Muscle layer of colon (tissue), 2 donors: Measurements from ENCODE around the gene TMA16.
A peak's percentile ranks its signal among the peaks of the same experiment; 100 is the strongest.
"Not testable (repeated sequence)": the region's sequence is repeated elsewhere in the genome, so short reads cannot be mapped to it uniquely, and the experiment has no call there.

Experiments used
- H3K27ac ChIP-seq: one replicate; pipeline ENCODE4 v1.7.0; 2013; ENCODE audit warnings: low read depth, mild to moderate bottlenecking, low read length, moderate library complexity
- H3K27me3 ChIP-seq, 2 donors: one replicate each; pipeline ENCODE4 v1.7.0; 2013; ENCODE audit warnings: low read length in 2 of 2, mild to moderate bottlenecking in 2 of 2; ENCODE audit not compliant: insufficient read depth in 2 of 2, control insufficient read depth in 1 of 2
- H3K36me3 ChIP-seq: one replicate; pipeline ENCODE4 v1.7.0; 2013; ENCODE audit warnings: mild to moderate bottlenecking, low read length; ENCODE audit not compliant: insufficient read depth
- H3K4me1 ChIP-seq: one replicate; pipeline ENCODE4 v1.7.0; 2013; ENCODE audit warnings: mild to moderate bottlenecking, low read length; ENCODE audit not compliant: insufficient read depth
- H3K4me3 ChIP-seq, 2 donors: one replicate each; pipeline ENCODE4 v1.7.0; 2013; ENCODE audit warnings: low read length in 2 of 2, low read depth in 1 of 2, mild to moderate bottlenecking in 1 of 2, moderate library complexity in 1 of 2
- H3K9ac ChIP-seq: one replicate; pipeline ENCODE4 v1.7.0; 2013; ENCODE audit warnings: low read length
- H3K9me3 ChIP-seq: one replicate; pipeline ENCODE4 v1.7.0; 2013; ENCODE audit warnings: mild to moderate bottlenecking, low read length
- donor health status: abdominal sarcoma.
- donor health status: Adenocarcinoma of cecum.

The TMA16 gene

GRCh38 chr4:163525982-163526381 is 31.5 kb downstream of the TMA16 start:
- no peak overlapping the region for H3K4me3 ChIP-seq
- H3K27me3 ChIP-seq: no peaks in the 10 kb centered on the region
- no peaks in the 10 kb centered on the region for H3K9me3 ChIP-seq
- H3K27ac ChIP-seq: no peak overlapping the region
- peaks cover 14% of the 10 kb centered on the region for H3K36me3 ChIP-seq
- no peaks in the 10 kb centered on the region for H3K4me1 ChIP-seq
- no peak overlapping the region for H3K9ac ChIP-seq

GRCh38 chr4:163527172-163527571 is 32.7 kb downstream of the TMA16 start:
- H3K9me3 ChIP-seq: no peaks in the 10 kb centered on the region
- no peak overlapping the region for H3K4me3 ChIP-seq
- H3K27ac ChIP-seq: no peak overlapping the region
- H3K4me1 ChIP-seq: no peaks in the 10 kb centered on the region
- no peaks in the 10 kb centered on the region for H3K27me3 ChIP-seq
- no peak overlapping the region for H3K9ac ChIP-seq
- peaks cover 14% of the 10 kb centered on the region for H3K36me3 ChIP-seq

- Histone ChIP-seq H3K9ac (no peak overlapping the region), H3K4me1 (no peaks in the 10 kb centered on the region), H3K27ac (no peak overlapping the region), H3K27me3 (no peaks in the 10 kb centered on the region), H3K36me3 (peaks cover 14% of the 10 kb centered on the region), H3K4me3 (no peak overlapping the region), H3K9me3 (no peaks in the 10 kb centered on the region)
These were observed 34.2 kb downstream of the TMA16 start for GRCh38 chr4:163528653-163529052.

GRCh38 chr4:163534056-163534455 is 39.6 kb downstream of the TMA16 start:
- H3K36me3 ChIP-seq: peaks cover 6% of the 10 kb centered on the region
- no peak overlapping the region for H3K4me3 ChIP-seq
- H3K27ac ChIP-seq: no peak overlapping the region
- no peaks in the 10 kb centered on the region for H3K27me3 ChIP-seq
- no peak overlapping the region for H3K9ac ChIP-seq
- no peaks in the 10 kb centered on the region for H3K4me1 ChIP-seq
- H3K9me3 ChIP-seq: no peaks in the 10 kb centered on the region

GRCh38 chr4:163535657-163536056 is 41.2 kb downstream of the TMA16 start:
- H3K9ac ChIP-seq: no peak overlapping the region
- H3K4me3 ChIP-seq: no peak overlapping the region
- H3K36me3 ChIP-seq: no peaks in the 10 kb centered on the region

GRCh38 chr4:163536091-163536490 is 41.6 kb downstream of the TMA16 start:
- Histone ChIP-seq H3K9ac (no peak overlapping the region), H3K27me3 (no peaks in the 10 kb centered on the region), H3K36me3 (no peaks in the 10 kb centered on the region)

More at GRCh38 chr4:163535657-163536056, 41.2 kb downstream of the TMA16 start:
- H3K27ac ChIP-seq: no peak overlapping the region
- no peaks in the 10 kb centered on the region for H3K9me3 ChIP-seq
- H3K27me3 ChIP-seq: no peaks in the 10 kb centered on the region
- H3K4me1 ChIP-seq: no peaks in the 10 kb centered on the region

GRCh38 chr4:163537114-163537513 is 42.6 kb downstream of the TMA16 start:
- H3K4me3 ChIP-seq: no peak overlapping the region
- H3K9me3 ChIP-seq: no peaks in the 10 kb centered on the region
- H3K36me3 ChIP-seq: no peaks in the 10 kb centered on the region
- no peak overlapping the region for H3K27ac ChIP-seq
- H3K9ac ChIP-seq: no peak overlapping the region
- H3K4me1 ChIP-seq: no peaks in the 10 kb centered on the region
- H3K27me3 ChIP-seq: no peaks in the 10 kb centered on the region

More at GRCh38 chr4:163536091-163536490, 41.6 kb downstream of the TMA16 start:
- Histone ChIP-seq H3K4me3 (no peak overlapping the region), H3K9me3 (no peaks in the 10 kb centered on the region), H3K27ac (no peak overlapping the region), H3K4me1 (no peaks in the 10 kb centered on the region)

- not testable (repeated sequence) for H3K27ac ChIP-seq, H3K4me1 ChIP-seq, H3K9ac ChIP-seq, H3K9me3 ChIP-seq, H3K27me3 ChIP-seq, H3K4me3 ChIP-seq, H3K36me3 ChIP-seq
These were observed 44.3 kb downstream of the TMA16 start for GRCh38 chr4:163538820-163539219.

GRCh38 chr4:163540448-163540847 is 46.0 kb downstream of the TMA16 start:
- Histone ChIP-seq H3K4me3 (no peak overlapping the region), H3K9ac (no peak overlapping the region), H3K36me3 (no peaks in the 10 kb centered on the region), H3K27ac (no peak overlapping the region), H3K4me1 (no peaks in the 10 kb centered on the region), H3K27me3 (no peaks in the 10 kb centered on the region), H3K9me3 (no peaks in the 10 kb centered on the region)

- H3K4me3 ChIP-seq: no peak overlapping the region
- H3K36me3 ChIP-seq: no peaks in the 10 kb centered on the region
- H3K27ac ChIP-seq: no peak overlapping the region
- H3K27me3 ChIP-seq: no peaks in the 10 kb centered on the region
- no peaks in the 10 kb centered on the region for H3K9me3 ChIP-seq
- H3K4me1 ChIP-seq: no peaks in the 10 kb centered on the region
- H3K9ac ChIP-seq: no peak overlapping the region
These were observed 46.5 kb downstream of the TMA16 start for GRCh38 chr4:163540977-163541376.

GRCh38 chr4:163542275-163542674 is 47.8 kb downstream of the TMA16 start:
- no peak overlapping the region for H3K4me3 ChIP-seq
- no peak overlapping the region for H3K27ac ChIP-seq
- H3K9ac ChIP-seq: no peak overlapping the region
- no peaks in the 10 kb centered on the region for H3K27me3 ChIP-seq
- H3K9me3 ChIP-seq: no peaks in the 10 kb centered on the region
- no peaks in the 10 kb centered on the region for H3K4me1 ChIP-seq
- no peaks in the 10 kb centered on the region for H3K36me3 ChIP-seq

- Histone ChIP-seq H3K9ac (no peak overlapping the region), H3K36me3 (no peaks in the 10 kb centered on the region), H3K4me3 (peak overlapping the region in 1 of 2 donors; percentile 49), H3K9me3 (no peaks in the 10 kb centered on the region), H3K4me1 (no peaks in the 10 kb centered on the region), H3K27ac (no peak overlapping the region), H3K27me3 (no peaks in the 10 kb centered on the region)
These were observed 50.0 kb downstream of the TMA16 start for GRCh38 chr4:163544407-163545038.
